H9 (cell line): ENCODE data around the gene NLRP1. TPM values are rescaled to one million over a fixed set of nuclear protein-coding genes. Genes with fewer than 3 reads are reported as not detected.

Experiments
- DNase-seq: peaks from one replicate; pipeline ENCODE4 v3.0.0-alpha.2; 2017
- H2AFZ ChIP-seq: one replicate; pipeline ENCODE4 v1.6.1; 2013; ENCODE audit warnings: mild to moderate bottlenecking, low read length, control low read depth, moderate library complexity
- H2AK5ac ChIP-seq: 2 replicates; pipeline ENCODE4 v1.6.1; 2013; ENCODE audit warnings: low read length, control low read depth, mixed read lengths; ENCODE audit not compliant: insufficient read length
- H2BK120ac ChIP-seq: one replicate; pipeline ENCODE4 v1.6.1; 2013; ENCODE audit warnings: low read depth, mild to moderate bottlenecking, low read length, control low read depth, inconsistent platforms; ENCODE audit not compliant: poor library complexity, severe bottlenecking
- H2BK12ac ChIP-seq: 2 replicates; pipeline ENCODE4 v1.6.1; 2013; ENCODE audit warnings: low read length, control low read depth, mixed read lengths, low read depth; ENCODE audit not compliant: insufficient read length
- H2BK15ac ChIP-seq: 2 replicates; pipeline ENCODE4 v1.6.1; 2013; ENCODE audit warnings: low read depth, low read length, control low read depth
- H2BK20ac ChIP-seq: one replicate; pipeline ENCODE4 v1.6.1; 2013; ENCODE audit warnings: low read depth, mild to moderate bottlenecking, low read length, control low read depth, inconsistent platforms; ENCODE audit not compliant: poor library complexity, severe bottlenecking
- H2BK5ac ChIP-seq: 2 replicates; pipeline ENCODE4 v1.6.1; 2013; ENCODE audit warnings: low read length, control low read depth, mixed read lengths; ENCODE audit not compliant: insufficient read length
- H3K14ac ChIP-seq: 2 replicates; pipeline ENCODE4 v1.6.1; 2013; ENCODE audit warnings: low read length, control low read depth; ENCODE audit not compliant: insufficient read depth
- H3K18ac ChIP-seq: 2 replicates; pipeline ENCODE4 v1.6.1; 2013; ENCODE audit warnings: low read depth, mild to moderate bottlenecking, mixed read lengths, low read length, control low read depth; ENCODE audit not compliant: insufficient read length
- H3K23ac ChIP-seq: 2 replicates; pipeline ENCODE4 v1.6.1; 2013; ENCODE audit warnings: low read length, control low read depth, mixed read lengths, low read depth; ENCODE audit not compliant: insufficient read length
- H3K23me2 ChIP-seq: 2 replicates; pipeline ENCODE4 v1.6.1; 2013; ENCODE audit warnings: low read depth, mild to moderate bottlenecking, mixed read lengths, low read length, control low read depth; ENCODE audit not compliant: insufficient read length, poor library complexity, severe bottlenecking
- H3K27ac ChIP-seq: 2 replicates; pipeline ENCODE4 v1.5.1; 2013; ENCODE audit warnings: low read length, control low read depth, mixed read lengths, low read depth; ENCODE audit not compliant: insufficient read length
- H3K27me3 ChIP-seq: 2 replicates; pipeline ENCODE4 v1.6.1; 2013; ENCODE audit warnings: low read length, control low read depth, inconsistent platforms; ENCODE audit not compliant: insufficient read depth
- H3K4ac ChIP-seq: 2 replicates; pipeline ENCODE4 v1.6.1; 2013; ENCODE audit warnings: low read depth, mild to moderate bottlenecking, control low read depth, inconsistent platforms, low read length, moderate library complexity
- H3K4me1 ChIP-seq: 2 replicates; pipeline ENCODE4 v1.6.1; 2013; ENCODE audit warnings: low read length, control low read depth, inconsistent platforms; ENCODE audit not compliant: insufficient read depth
- H3K4me2 ChIP-seq: 2 replicates; pipeline ENCODE4 v1.6.1; 2013; ENCODE audit warnings: low read length, control low read depth, mixed read lengths; ENCODE audit not compliant: insufficient read length, insufficient read depth
- H3K56ac ChIP-seq: 2 replicates; pipeline ENCODE4 v1.6.1; 2013; ENCODE audit warnings: low read depth, mild to moderate bottlenecking, mixed read lengths, low read length, control low read depth; ENCODE audit not compliant: insufficient read length
- H3K79me1 ChIP-seq: 2 replicates; pipeline ENCODE4 v1.6.1; 2013; ENCODE audit warnings: low read depth, mild to moderate bottlenecking, moderate library complexity, low read length, control low read depth, inconsistent platforms; ENCODE audit not compliant: insufficient read depth, poor library complexity, severe bottlenecking
- H3K79me2 ChIP-seq: 2 replicates; pipeline ENCODE4 v1.6.1; 2013; ENCODE audit warnings: low read length, control low read depth, inconsistent platforms; ENCODE audit not compliant: insufficient read depth
- H3K9ac ChIP-seq: 2 replicates; pipeline ENCODE4 v1.6.1; 2013; ENCODE audit warnings: low read length, control low read depth, mixed read lengths; ENCODE audit not compliant: insufficient read length; ENCODE audit errors: extremely low read depth
- H3K9me3 ChIP-seq: one replicate; pipeline ENCODE4 v1.6.1; 2013; ENCODE audit warnings: low read depth, low read length, inconsistent platforms; ENCODE audit not compliant: control insufficient read depth
- H3T11ph ChIP-seq: one replicate; pipeline ENCODE4 v1.6.1; 2013; ENCODE audit warnings: mild to moderate bottlenecking, low read length, control low read depth, inconsistent platforms
- H4K20me1 ChIP-seq: one replicate; pipeline ENCODE4 v1.6.1; 2013; ENCODE audit not compliant: control insufficient read depth, insufficient read length, insufficient read depth
- H4K5ac ChIP-seq: 2 replicates; pipeline ENCODE4 v1.6.1; 2013; ENCODE audit warnings: low read depth, mild to moderate bottlenecking, mixed read lengths, low read length, control low read depth; ENCODE audit not compliant: insufficient read length
- H4K8ac ChIP-seq: replicated peaks from 2 replicates; pipeline ENCODE4 v1.6.1; 2013; ENCODE audit warnings: low read length, control low read depth, mixed read lengths, low read depth; ENCODE audit not compliant: insufficient read length
- H4K91ac ChIP-seq: 2 replicates; pipeline ENCODE4 v1.6.1; 2013; ENCODE audit warnings: low read depth, mild to moderate bottlenecking, moderate library complexity, mixed read lengths, low read length, control low read depth; ENCODE audit not compliant: insufficient read length
- H3K27ac Mint-ChIP-seq, 3 experiments: 2 replicates in 2 of 3; 3 replicates in 1 of 3; pipeline ENCODE4 v1.8.0; 2020 to 2021; ENCODE audit warnings: mixed read lengths in 3 of 3, mild to moderate bottlenecking in 1 of 3, moderate library complexity in 1 of 3
- H3K27me3 Mint-ChIP-seq: 2 replicates; pipeline ENCODE4 v1.8.0; 2021; ENCODE audit warnings: low read depth, mild to moderate bottlenecking, moderate library complexity, mixed read lengths
- H3K36me3 Mint-ChIP-seq, 3 experiments: 2 replicates in 2 of 3; 3 replicates in 1 of 3; pipeline ENCODE4 v1.8.0; 2020 to 2021; ENCODE audit warnings: low read depth in 3 of 3, mixed read lengths in 3 of 3; ENCODE audit not compliant: insufficient read depth in 1 of 3
- H3K4me1 Mint-ChIP-seq, 2 experiments: 2 replicates each; pipeline ENCODE4 v1.8.0; 2020; ENCODE audit warnings: mixed read lengths in 2 of 2
- H3K4me3 Mint-ChIP-seq, 2 experiments: 2 replicates in 1 of 2; 3 replicates in 1 of 2; pipeline ENCODE4 v1.8.0; 2020 to 2021; ENCODE audit warnings: mild to moderate bottlenecking in 2 of 2, mixed read lengths in 2 of 2, moderate library complexity in 1 of 2
- H3K9me3 Mint-ChIP-seq, 2 experiments: 2 replicates in 1 of 2; 3 replicates in 1 of 2; pipeline ENCODE4 v1.8.0; 2020; ENCODE audit warnings: mild to moderate bottlenecking in 2 of 2, mixed read lengths in 2 of 2, moderate library complexity in 1 of 2
- CTCF ChIP-seq: fragments of 200-600 bp; sonication (generic); conservative IDR thresholded peaks from 3 replicates; pipeline ENCODE4 v1.8.0; 2021; ENCODE audit warnings: antibody characterized with exemption, mild to moderate bottlenecking
- WGBS: extraction: QIAGEN DNeasy Blood & Tissue Kit; methylation state at CpG from one replicate; pipeline ENCODE4 v1.1.7; 2013; ENCODE audit warnings: missing lambda C conversion rate, low lambda C conversion rate, mixed read lengths; ENCODE audit not compliant: insufficient read length; ENCODE audit errors: extremely low coverage; 5-methylcytosine and 5-hydroxymethylcytosine counted together
- total RNA-seq: library from RNA; stranded (reverse); gene quantifications from 2 replicates; pipeline ENCODE4 v1.2.1, GENCODE V29; 2021

Gene NLRP1
- total RNA-seq, 1 experiment from 2014 or later, result 12.1 TPM

- Histone ChIP-seq H3K23ac (no peak overlapping the region), H3K9ac (no peak overlapping the region), H3K18ac (no peak overlapping the region), H4K5ac (no peak overlapping the region), H2BK120ac (no peak overlapping the region), H3K9me3 (no peaks in the 10 kb centered on the region), H4K8ac (no peak overlapping the region), H3K79me1 (no peaks in the 10 kb centered on the region), H3K56ac (no peak overlapping the region), H2BK12ac (no peak overlapping the region), H2BK15ac (no peak overlapping the region), H3K27me3 (no peaks in the 10 kb centered on the region), H3K4ac (no peak overlapping the region), H3K4me2 (no peak overlapping the region), H2AK5ac (no peak overlapping the region), H3K79me2 (no peaks in the 10 kb centered on the region), H2BK5ac (no peak overlapping the region), H3K4me1 (no peaks in the 10 kb centered on the region), H2BK20ac (no peak overlapping the region), H2AFZ (no peak overlapping the region), H3K23me2 (no peaks in the 10 kb centered on the region), H3K27ac (no peak overlapping the region), H4K20me1 (no peaks in the 10 kb centered on the region), H3T11ph (no peak overlapping the region), H3K14ac (no peak overlapping the region; the same call in 1 of the 2 replicates), H4K91ac (no peak overlapping the region)
- Mint-ChIP-seq H3K4me1 (no peaks in the 10 kb centered on the region), H3K27me3 (peaks cover 5% of the 10 kb centered on the region), H3K36me3 (no peaks in the 10 kb centered on the region), H3K4me3 (no peak overlapping the region), H3K27ac (no peak overlapping the region; a peak in 1 of 7 replicates), H3K9me3 (no peaks in the 10 kb centered on the region; a peak in 1 of 5 replicates)
- no CpG with 5 or more reads among the region's 18 CpGs for WGBS
- no peak for DNase-seq
- TF ChIP-seq CTCF, result no peak
These were observed 50.6 kb downstream of the NLRP1 start for GRCh38 chr17:5533486-5534315.
